Gastroesophageal sphincter (tissue), 4 donors: Measurements from ENCODE around the gene TACSTD2. TPM values are rescaled to one million over a fixed set of nuclear protein-coding genes. Genes with fewer than 3 reads are reported as not detected.
A peak's percentile ranks its signal among the peaks of the same experiment; 100 is the strongest.
"Not testable (repeated sequence)": the region's sequence is repeated elsewhere in the genome, so short reads cannot be mapped to it uniquely, and the experiment has no call there.

ENCODE experiments used
- ATAC-seq: fragments of 150-250 bp; one replicate; pipeline ENCODE4 v1.9.1; 2016; ENCODE audit warnings: mild to moderate bottlenecking, moderate library complexity
- H3K27ac ChIP-seq, 4 donors: fragments of 200-600 bp; sonication (generic) in 3 of 4; 1 replicate in 3 of 4; 2 replicates in 1 of 4; pipeline ENCODE4 v1.5.1; 2016 to 2019
- H3K27me3 ChIP-seq: fragments of 200-600 bp; sonication (generic); one replicate; pipeline ENCODE4 v1.5.1; 2019
- H3K36me3 ChIP-seq, 2 donors: fragments of 200-600 bp; sonication (generic); one replicate each; pipeline ENCODE4 v1.5.1; 2019; ENCODE audit warnings: control low read depth in 1 of 2
- H3K4me1 ChIP-seq, 3 donors: fragments of 200-600 bp; sonication (generic); 1 replicate in 2 of 3; 2 replicates in 1 of 3; pipeline ENCODE4 v1.5.1; 2016 to 2019; ENCODE audit warnings: control low read depth in 2 of 3
- H3K4me3 ChIP-seq, 2 donors: fragments of 200-600 bp; sonication (generic); one replicate each; pipeline ENCODE4 v1.5.1; 2019; ENCODE audit warnings: mild to moderate bottlenecking in 1 of 2, moderate library complexity in 1 of 2
- H3K9me3 ChIP-seq, 3 donors: fragments of 200-600 bp; sonication (generic); one replicate each; pipeline ENCODE4 v1.5.1; 2017 to 2019; ENCODE audit warnings: control low read depth in 2 of 3
- CTCF ChIP-seq, 4 experiments: fragments of 200-600 bp in 2 of 4; fragments of 450-650 bp in 2 of 4; sonication (generic) in 1 of 4; IDR thresholded peaks; one replicate each; pipeline ENCODE4 v1.5.1; 2017 to 2019; ENCODE audit warnings: antibody characterized with exemption in 4 of 4, mild to moderate bottlenecking in 2 of 4, moderate library complexity in 2 of 4
- EP300 ChIP-seq: sonication (generic); formaldehyde crosslinking; IDR thresholded peaks from one replicate; pipeline ENCODE4 v1.6.1; 2017; ENCODE audit warnings: antibody characterized with exemption, mild to moderate bottlenecking
- POLR2A ChIP-seq, 2 donors: fragments of 450-650 bp; IDR thresholded peaks; one replicate each; pipeline ENCODE4 v1.6.1; 2017; ENCODE audit warnings: antibody characterized with exemption in 2 of 2, mild to moderate bottlenecking in 2 of 2, moderate library complexity in 1 of 2
- POLR2AphosphoS5 ChIP-seq: sonication (generic); formaldehyde crosslinking; IDR thresholded peaks from one replicate; pipeline ENCODE4 v1.6.1; 2017; ENCODE audit warnings: antibody characterized with exemption
- WGBS, 2 donors: methylation state at CpG; one replicate each; pipeline ENCODE4 v1.1.5; 2018; ENCODE audit warnings: low coverage in 1 of 2; 5-methylcytosine and 5-hydroxymethylcytosine counted together
- total RNA-seq, 4 donors: library from RNA; depleted of rRNA; stranded (reverse); fragments of >200 nt; gene quantifications; one replicate each; pipeline ENCODE4 v1.1.0, GENCODE V29; 2016

TACSTD2 gene
- total RNA-seq, 4 donors from 2014 or later, result 1.5 to 39.5 (median 4.5) TPM

- Histone ChIP-seq H3K27me3 (peaks cover 40% of the 10 kb centered on the region), H3K36me3 (no peaks in the 10 kb centered on the region), H3K4me1 (no peaks in the 10 kb centered on the region), H3K4me3 (no peak overlapping the region), H3K27ac (no peak overlapping the region), H3K9me3 (no peaks in the 10 kb centered on the region)
- no peak for ATAC-seq
- 63 to 90% methylated on average over 3 to 5 of the region's 5 CpGs for WGBS, 2 donors
- no peak for TF ChIP-seq CTCF (IDR thresholded peaks at IDR 0.05)
Measured at GRCh38 chr1:58568911-58569310, 8.1 kb downstream of the TACSTD2 start.

- Histone ChIP-seq H3K27ac (no peak overlapping the region), H3K27me3 (peaks cover 35% of the 10 kb centered on the region), H3K4me3 (no peak overlapping the region), H3K9me3 (no peaks in the 10 kb centered on the region), H3K4me1 (no peaks in the 10 kb centered on the region), H3K36me3 (no peaks in the 10 kb centered on the region)
- WGBS, 2 donors, result 73 to 80% methylated on average over 4 of the region's 4 CpGs
- TF ChIP-seq POLR2A (IDR thresholded peaks at IDR 0.05) (no peak), CTCF (IDR thresholded peaks at IDR 0.05) (peak in 1 of 4 experiments; percentile 1)
- no peak for ATAC-seq
Measured at GRCh38 chr1:58568271-58568860, 8.7 kb downstream of the TACSTD2 start.

GRCh38 chr1:58566339-58566738 lies 10.7 kb downstream of the TACSTD2 start:
- Histone ChIP-seq H3K4me3 (no peak overlapping the region), H3K27ac (no peak overlapping the region), H3K36me3 (no peaks in the 10 kb centered on the region), H3K4me1 (no peaks in the 10 kb centered on the region), H3K9me3 (no peaks in the 10 kb centered on the region), H3K27me3 (peaks cover 17% of the 10 kb centered on the region)
- TF ChIP-seq POLR2A (IDR thresholded peaks at IDR 0.05) (no peak), CTCF (IDR thresholded peaks at IDR 0.05) (no peak), EP300 (no peak), POLR2AphosphoS5 (no peak)
- ATAC-seq, result no peak
- WGBS, 2 donors, result 78 to 92% methylated on average over 3 of the region's 3 CpGs

- ATAC-seq, result not testable (repeated sequence)
Measured at GRCh38 chr1:58563715-58564114, 13.3 kb downstream of the TACSTD2 start.

GRCh38 chr1:58561633-58562032 lies 15.4 kb downstream of the TACSTD2 start:
- Histone ChIP-seq H3K27ac (no peak overlapping the region), H3K4me1 (no peaks in the 10 kb centered on the region), H3K4me3 (no peak overlapping the region), H3K36me3 (no peaks in the 10 kb centered on the region), H3K27me3 (no peaks in the 10 kb centered on the region), H3K9me3 (peaks cover 0 to 6% (median 0%) of the 10 kb centered on the region in 3 donors)
- no peak for ATAC-seq
- WGBS, 2 donors, result 71 to 91% methylated on average over 4 to 6 of the region's 6 CpGs
- no peak for TF ChIP-seq EP300
- no peak for TF ChIP-seq POLR2A (IDR thresholded peaks at IDR 0.05)

More at GRCh38 chr1:58563715-58564114, 13.3 kb downstream of the TACSTD2 start:
- WGBS, 2 donors, result no CpG with 5 or more reads among the region's 1 CpG
- not testable (repeated sequence) for H3K27me3 ChIP-seq, H3K4me1 ChIP-seq, H3K36me3 ChIP-seq, H3K9me3 ChIP-seq, H3K27ac ChIP-seq, H3K4me3 ChIP-seq

GRCh38 chr1:58555393-58555792 lies 21.7 kb downstream of the TACSTD2 start:
- Histone ChIP-seq H3K4me3 (no peak overlapping the region), H3K27ac (no peak overlapping the region), H3K4me1 (no peaks in the 10 kb centered on the region), H3K36me3 (no peaks in the 10 kb centered on the region), H3K27me3 (no peaks in the 10 kb centered on the region), H3K9me3 (peaks cover 0 to 6% (median 0%) of the 10 kb centered on the region in 3 donors)
- ATAC-seq, result no peak
- 92 to 100% methylated on average over 1 of the region's 1 CpG for WGBS, 2 donors
- TF ChIP-seq POLR2A (IDR thresholded peaks at IDR 0.05) (no peak), POLR2AphosphoS5 (no peak), EP300 (no peak), CTCF (IDR thresholded peaks at IDR 0.05) (no peak)
